GM19099 (cell line): ENCODE measurements around the gene RAB15.

Source experiments
- POLR2A ChIP-seq: IDR thresholded peaks from 3 replicates; pipeline ENCODE4 v1.6.1; 2011; ENCODE audit warnings: low read depth; ENCODE audit not compliant: insufficient read length; ENCODE audit errors: extremely low read depth

RAB15 gene

DNA sequence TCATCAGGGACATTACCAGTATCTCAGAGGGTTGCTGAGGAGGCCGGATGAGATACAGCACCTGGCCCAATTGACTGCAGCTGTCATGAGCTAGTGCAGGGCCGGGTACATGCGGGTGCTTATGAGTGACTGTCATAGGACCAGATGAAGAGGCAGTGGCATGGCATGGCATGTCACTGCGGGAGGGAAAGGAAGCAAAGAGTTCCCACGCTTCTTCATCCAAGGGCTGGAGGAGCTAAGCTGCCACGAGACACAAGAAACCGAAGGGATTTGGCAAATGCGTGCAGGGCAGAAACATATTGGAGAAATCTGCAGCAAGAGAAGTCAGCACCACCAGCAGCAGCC lies 18.9 kb downstream of the RAB15 start:
- TF ChIP-seq POLR2A: no peak

DNA sequence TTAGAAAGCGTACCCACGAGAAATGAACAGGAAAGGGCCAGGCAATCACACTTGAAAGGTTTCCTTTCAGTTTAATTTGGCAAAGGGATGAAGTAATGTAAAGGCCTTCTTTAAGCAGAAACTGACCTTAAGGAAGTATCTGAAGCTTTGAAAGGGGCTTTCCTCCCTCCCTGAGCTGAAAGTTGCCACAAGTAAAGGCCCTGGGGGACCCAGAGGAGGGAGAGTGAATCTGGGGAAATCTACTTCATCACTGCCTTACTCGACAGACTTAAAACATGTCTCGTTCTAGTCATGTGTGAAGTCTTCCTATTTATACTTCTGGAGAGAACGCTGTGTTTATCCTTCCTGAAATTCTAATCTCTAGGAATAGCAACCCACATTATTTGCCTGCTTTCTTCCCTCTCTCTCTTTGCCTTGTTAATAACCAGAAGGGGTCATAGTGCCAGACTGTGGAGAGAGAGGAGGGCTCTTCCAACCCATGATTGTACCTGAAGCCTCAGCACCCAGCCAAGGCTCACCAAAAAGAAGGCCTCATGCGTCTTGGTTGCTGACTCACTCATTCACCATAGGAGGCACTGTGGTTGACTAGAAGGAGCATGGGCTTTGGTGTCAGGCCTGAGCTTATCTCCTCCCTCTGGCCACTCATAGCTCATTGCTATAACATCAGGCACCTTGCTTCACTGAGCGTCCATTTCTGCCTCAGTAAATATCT lies 19.4 kb downstream of the RAB15 start:
- TF ChIP-seq POLR2A: no peak

DNA sequence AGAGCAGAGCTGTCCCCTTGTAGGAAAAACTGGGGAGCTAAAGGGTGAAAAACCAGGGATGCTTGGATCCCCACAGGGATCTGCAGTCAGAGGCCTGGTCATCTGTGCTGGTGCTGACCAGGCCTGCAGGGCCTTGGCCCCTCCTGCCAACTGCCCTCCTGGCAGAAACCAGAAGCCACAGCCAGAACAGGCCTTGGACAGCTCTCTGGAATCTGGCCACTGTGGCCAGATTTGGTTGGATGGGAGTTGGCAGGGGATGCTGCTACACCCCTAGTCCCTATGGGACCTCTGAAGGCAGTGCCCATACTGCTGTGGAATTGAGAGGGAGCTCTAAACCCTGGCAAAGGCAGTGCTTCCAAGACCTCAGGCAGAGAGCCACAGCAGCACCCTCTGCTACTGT lies 20.4 kb downstream of the RAB15 start:
- TF ChIP-seq POLR2A: no peak

DNA sequence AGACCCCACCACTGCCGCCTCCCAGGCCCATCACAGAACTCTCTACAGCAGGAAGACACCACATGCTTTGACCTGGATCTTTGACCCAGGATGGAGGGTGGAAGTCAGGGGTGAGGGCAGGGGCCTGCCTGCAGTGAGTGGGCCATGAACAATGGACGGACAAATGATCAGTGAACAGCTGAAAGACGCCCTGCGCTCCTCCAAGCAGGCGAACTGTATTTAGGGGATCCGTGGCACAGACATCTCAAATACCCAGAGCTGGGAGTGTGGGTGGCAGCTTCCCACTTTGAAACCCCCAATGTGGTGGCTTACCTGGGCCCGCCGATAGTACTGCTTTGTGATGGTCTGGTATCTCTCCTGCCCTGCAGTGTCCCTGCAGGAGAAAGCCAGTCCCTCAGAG lies 20.8 kb downstream of the RAB15 start:
- no peak for TF ChIP-seq POLR2A

DNA sequence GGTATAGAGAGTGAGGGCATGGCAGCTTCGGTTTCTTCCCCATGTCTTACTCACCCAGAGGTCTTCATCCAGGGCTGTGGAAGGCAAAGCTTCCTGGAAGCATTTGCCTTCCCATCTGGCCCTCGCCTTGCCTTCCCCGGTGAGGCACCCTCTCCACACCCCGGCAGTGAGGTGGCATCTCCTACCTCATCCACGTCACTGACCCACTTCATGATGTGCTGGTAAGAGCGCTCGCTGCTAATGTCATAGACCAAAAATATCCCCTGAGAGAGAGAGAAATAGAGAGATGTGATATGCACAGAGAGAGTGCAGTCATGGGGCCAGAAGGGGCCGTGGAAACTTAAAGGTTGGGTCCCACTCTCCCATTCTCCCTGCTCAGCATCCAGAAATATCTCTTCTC lies 21.2 kb downstream of the RAB15 start:
- TF ChIP-seq POLR2A: no peak

DNA sequence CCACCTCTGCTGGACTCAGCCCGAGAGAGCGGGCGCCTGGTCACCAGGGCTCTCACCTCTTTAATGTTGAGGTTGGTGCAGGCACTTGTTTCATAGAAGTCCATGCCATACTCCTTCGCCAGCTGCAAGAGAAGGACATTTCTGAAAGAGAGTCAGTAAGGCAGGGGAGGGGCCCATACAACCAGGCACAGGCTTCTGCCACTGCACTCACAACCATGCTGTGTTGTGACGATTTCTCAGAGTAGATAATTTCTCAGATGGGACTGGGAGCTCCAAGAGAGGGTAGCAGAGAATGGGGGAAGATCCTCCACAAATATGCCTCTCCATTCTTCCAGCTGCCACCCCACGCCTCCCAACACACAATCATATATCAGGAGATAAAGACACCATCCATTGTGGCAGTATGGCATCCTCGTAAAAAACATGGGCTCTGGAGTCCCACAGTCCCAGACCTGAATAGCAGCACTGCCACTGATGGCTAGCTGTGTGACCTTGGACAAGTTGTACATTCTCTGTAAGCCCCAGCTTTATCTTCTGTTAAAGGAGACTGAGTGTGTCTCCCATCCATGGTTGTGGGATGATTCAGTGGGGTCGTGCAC lies 23.4 kb downstream of the RAB15 start:
- no peak for TF ChIP-seq POLR2A

DNA sequence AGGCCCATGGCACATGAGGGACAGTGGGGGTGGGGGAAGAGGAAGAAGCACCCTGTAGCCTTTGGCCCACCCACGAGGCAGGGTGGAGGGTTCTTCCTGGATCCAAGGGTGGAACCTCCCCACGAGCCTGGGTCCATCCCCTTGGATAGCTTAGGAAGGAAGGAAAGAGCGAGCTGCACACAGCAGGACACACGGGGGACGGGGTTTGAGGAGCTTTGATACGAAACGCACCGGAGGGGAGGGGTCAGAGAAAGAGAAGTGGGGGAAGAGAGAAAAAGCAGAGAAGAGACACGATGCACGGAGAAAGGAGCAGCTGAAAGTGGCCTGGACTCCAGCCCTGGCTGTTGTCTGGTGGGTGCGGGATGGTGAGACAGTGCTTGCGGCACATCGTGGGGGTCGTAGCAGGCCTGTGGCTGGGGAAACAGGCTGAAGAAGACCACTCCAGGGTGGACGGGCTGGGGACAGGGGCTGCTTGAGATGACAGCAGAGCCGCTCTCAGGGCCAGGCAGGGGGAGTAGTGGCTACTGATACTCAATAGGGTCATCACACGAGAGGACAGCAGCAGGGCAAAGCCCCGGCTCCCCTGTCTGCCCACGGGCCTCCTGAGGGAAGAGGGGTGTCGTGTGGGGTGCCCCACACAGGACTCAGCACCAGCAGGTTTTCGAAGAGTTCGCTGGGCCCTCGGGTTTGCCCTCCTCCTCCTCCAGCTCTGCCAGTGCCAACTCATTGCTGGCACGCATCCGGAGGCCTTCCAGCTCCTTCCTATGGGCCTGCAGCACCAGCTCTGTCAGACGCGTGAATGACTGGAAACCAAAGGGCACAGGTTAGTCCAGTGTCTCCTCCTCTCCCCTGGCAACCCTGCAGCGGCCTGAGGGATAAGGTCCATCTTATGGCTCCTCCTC lies 24.2 kb downstream of the RAB15 start:
- TF ChIP-seq POLR2A: no peak

DNA sequence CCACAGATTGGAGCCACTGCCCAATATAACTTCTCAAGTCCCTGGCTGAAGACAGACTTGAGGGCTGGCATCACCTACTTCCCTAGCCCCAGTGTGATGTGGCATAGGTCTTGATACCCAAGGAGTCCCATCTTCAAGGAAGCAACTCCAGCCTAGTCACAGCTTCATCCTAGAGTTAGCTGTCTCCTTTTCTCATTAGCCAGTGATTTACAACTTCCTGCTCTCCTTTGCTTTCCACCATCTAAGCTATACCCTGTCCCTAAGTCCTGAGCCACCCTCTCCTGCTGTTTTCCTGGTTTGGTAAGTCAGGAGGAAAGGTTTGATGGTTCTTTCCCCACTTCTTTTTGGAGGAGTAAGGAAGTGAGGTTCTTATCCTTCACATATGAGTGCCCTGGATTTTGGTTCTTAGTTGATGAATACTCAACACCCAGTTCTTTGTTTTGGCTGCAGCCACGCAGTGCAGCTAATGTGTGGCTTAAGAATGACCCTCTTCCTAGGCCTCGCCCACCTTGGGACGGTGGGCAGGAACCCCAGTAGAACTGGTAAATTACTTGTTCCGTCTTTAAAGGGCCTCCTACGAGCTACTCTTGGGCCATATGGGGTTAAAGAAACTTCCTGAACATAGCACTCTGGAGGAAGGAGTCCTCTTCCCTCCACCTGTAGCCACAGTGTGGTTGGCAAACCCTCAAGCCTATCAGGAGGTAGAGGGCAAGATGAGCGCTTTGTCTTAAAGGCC lies 25.7 kb downstream of the RAB15 start:
- TF ChIP-seq POLR2A: no peak

DNA sequence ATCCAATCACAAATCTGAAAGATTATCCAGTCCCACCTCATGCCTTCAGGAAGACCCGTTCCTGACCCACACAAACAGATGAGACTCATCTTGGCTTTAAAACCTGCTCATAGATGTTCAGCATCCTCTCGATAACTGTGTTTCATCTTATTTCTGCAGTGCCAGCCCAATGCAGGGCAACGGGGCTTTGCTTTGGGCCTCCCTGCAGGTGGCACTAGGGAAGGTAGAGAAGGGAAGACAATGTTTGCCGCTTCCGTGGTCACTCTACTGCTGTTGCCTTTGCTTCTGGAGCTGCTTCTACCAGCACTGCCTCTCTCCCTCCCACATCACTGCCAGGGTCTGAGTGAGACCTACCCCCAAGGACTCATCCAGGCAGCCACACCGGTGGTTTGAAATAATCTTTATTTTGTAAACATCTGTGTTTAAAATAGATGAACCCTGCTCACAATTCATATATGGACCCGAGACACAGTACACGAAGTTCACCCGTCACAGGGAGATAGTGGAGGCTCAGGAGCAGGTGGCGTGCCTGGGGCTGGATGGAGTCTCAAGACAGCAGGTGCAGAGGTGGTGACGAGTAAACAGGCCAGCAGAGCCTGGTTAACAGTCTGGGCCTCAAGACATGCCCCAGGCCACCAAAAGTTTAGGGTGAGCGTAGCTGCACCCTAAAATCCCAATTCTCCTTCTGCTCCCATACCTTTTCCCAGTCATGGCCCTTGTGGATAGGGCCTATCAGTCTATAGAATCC lies 26.5 kb downstream of the RAB15 start:
- no peak for TF ChIP-seq POLR2A

DNA sequence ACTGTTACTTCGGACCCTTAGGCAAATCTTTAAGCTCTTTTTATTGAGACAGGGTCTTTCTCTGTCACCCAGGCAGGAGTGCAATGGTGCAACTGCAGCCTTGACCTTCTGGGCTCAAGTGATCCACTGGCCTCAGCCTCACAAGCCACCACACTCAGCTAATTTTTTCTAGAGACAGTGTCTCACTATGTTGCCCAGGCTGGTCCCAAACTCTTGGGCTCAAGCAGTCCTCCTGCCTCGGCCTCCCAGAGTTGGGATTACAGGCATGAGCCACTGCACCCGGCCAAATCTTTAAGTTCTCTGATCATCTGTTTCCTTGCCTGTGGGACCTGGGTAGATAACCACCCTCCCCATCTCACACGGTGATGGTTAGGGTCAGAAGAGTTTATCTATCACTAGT lies 27.3 kb downstream of the RAB15 start:
- TF ChIP-seq POLR2A: no peak

DNA sequence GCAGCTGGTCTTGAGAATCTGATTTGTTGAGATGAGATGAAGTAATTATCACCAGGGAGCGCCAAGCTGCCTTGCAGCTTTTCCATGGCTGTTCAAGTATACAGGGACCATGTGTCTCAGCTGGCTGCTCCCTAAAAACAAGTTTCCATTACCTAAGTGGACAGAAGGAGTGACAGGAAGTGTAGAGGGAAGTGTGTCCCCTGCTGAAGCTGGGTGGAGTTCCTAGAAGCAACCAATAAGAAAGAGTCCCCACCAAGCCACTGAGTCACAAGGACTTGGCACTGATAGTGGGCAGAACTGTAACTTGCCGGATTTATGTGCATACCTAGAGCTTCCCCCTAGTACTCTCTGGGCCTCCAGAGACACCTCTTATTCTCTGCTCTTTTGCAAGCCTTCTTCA lies 28.1 kb downstream of the RAB15 start:
- no peak for TF ChIP-seq POLR2A

DNA sequence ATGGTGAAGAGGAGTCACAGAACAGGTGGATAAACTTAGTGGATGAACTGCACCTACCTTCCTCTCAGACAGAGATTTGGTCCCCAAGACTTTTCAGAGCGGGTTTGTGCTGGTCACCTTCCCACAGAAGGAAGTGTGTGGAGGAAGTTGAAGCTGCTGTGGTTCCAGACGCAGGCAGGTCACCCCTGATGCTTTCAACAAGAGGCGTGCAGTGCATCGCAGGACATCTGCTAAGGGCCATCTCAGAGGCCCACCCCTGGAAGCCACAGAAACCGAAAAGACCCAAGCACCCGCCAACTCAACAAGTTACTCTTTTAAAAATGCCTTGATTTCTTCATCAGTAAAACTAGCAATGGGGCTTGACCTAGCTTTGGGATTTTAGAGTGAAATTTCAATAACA lies 28.6 kb downstream of the RAB15 start:
- TF ChIP-seq POLR2A: no peak

DNA sequence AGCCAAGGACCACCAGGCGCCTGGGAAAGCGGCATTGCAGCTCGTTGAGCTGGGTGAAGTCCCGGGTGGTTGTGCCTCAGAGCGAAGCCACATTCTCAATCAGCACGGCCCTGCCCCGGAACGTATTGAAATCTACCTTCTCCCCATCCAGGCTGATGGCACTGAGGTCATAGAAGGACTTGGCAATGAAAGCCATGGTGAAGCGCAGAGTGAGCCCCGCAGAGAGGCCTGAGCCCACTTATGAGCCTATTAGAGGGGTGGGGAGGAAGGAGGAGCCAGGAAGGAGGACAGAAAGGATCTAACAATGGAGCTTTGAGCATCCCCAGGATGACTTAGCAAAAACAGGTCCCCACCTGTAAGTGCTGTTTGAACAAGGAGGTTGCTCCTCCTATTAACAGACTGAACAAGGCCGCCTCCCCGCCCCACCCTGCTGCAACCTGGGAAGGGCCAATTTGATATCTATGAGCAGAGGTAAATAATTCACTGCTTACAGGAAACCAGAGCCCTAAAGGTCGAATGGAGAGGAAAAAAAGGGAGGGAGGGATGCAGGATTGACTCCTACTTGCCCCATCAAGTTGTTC lies 29.5 kb downstream of the RAB15 start, which contains the start of gene GPX2:
GPX2 (minus strand) TSS at position 215 of the 581 bp plus-strand sequence; CDS start at position 196, 19 bp downstream.
- TF ChIP-seq POLR2A: no peak

DNA sequence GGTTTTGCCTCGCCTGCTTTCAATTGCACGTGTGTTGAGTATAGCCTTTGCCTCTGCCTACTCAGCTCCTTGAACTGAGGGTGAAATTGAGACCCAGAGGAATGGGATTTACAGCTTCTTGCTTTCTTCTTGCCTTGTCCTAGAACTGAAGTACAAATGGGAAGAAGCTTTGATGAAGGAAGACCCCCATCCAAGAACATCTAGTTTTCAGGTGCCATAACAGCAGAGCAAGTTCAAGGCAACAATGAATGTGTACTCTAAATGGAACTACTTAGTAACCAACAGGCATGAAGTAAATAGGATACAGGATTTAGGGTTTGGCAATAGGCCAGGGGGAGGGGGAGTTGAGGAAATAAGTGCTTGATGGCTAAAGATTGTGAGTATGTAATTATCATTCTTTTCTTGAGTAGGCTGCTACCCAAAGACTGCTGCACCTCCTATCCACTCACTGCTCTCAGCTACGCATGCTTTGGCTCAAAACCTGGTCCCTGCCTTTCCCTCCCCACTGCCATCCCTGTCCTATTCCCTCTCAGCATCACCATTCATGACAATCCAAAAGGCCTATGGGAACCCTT lies 31.7 kb downstream of the RAB15 start:
- TF ChIP-seq POLR2A: no peak

DNA sequence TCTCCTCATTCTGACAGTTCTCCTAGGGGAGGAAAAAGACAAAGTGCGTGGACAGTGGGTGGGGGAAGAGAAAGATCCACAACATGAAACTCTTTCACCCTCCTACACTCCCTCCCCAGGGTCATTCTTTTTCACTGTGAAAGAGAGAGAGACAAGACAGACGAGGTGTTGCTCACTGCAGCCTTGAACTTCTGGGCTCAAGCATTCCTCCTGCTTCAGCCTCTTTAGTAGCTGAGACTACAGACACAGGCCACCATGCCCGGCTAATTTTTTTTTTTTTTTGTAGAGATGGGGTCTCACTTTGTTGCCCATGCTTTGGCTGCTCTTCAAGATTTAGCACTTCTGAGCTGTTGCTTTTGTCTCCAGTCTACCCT lies 32.3 kb downstream of the RAB15 start:
- TF ChIP-seq POLR2A: no peak
